Bone marrow (tissue), 2 donors: ENCODE measurements around the gene FXYD3.
A peak's percentile ranks its signal among the peaks of the same experiment; 100 is the strongest.

Experiments
- DNase-seq, 2 donors: peaks; one replicate each; lab custom pipeline; 2025; lab: John Stamatoyannopoulos, UW

Gene FXYD3

GRCh38 chr19:35106291-35106583, 9.4 kb upstream of the FXYD3 start:
- DNase-seq = no peak

- DNase-seq = no peak
Observed at GRCh38 chr19:35106898-35107541, 8.6 kb upstream of the FXYD3 start.

- DNase-seq = no peak
Observed at GRCh38 chr19:35107545-35107944, 8.1 kb upstream of the FXYD3 start.

- no peak for DNase-seq
Observed at GRCh38 chr19:35108730-35109129, 6.9 kb upstream of the FXYD3 start.

GRCh38 chr19:35109395-35110112, 6.1 kb upstream of the FXYD3 start:
- DNase-seq = no peak

- DNase-seq = no peak
Observed at GRCh38 chr19:35110974-35111373, 4.6 kb upstream of the FXYD3 start.

GRCh38 chr19:35112995-35113688, 2.5 kb upstream of the FXYD3 start:
- DNase-seq = no peak

- DNase-seq = peak; percentile 33 to 74
Observed at GRCh38 chr19:35114353-35115176, 1.1 kb upstream of the FXYD3 start.

GRCh38 chr19:35116072-35116801, 614 bp downstream of the FXYD3 start:
- DNase-seq = no peak

- no peak for DNase-seq
Observed at GRCh38 chr19:35117116-35117515, 1.5 kb downstream of the FXYD3 start.

GRCh38 chr19:35117799-35118198, 2.2 kb downstream of the FXYD3 start:
- no peak for DNase-seq

GRCh38 chr19:35118268-35119020, 2.8 kb downstream of the FXYD3 start:
- no peak for DNase-seq

GRCh38 chr19:35119091-35119490, 3.5 kb downstream of the FXYD3 start:
- DNase-seq = no peak

GRCh38 chr19:35119578-35120155, 4.0 kb downstream of the FXYD3 start:
- DNase-seq = no peak

GRCh38 chr19:35120492-35120891, 4.9 kb downstream of the FXYD3 start:
- DNase-seq = no peak

- DNase-seq = no peak
Observed at GRCh38 chr19:35120898-35121297, 5.3 kb downstream of the FXYD3 start.

GRCh38 chr19:35122687-35123551, 7.3 kb downstream of the FXYD3 start:
- no peak for DNase-seq

GRCh38 chr19:35123573-35123972, 8.0 kb downstream of the FXYD3 start:
- DNase-seq = no peak
